HEK293 (cell line): ENCODE measurements around the gene CCR5AS.

Source experiments
- GLI4 ChIP-seq: fragments of 450-650 bp; formaldehyde crosslinking; IDR thresholded peaks from 2 replicates; pipeline ENCODE4 v1.5.1; 2016; ENCODE audit warnings: missing biosample characterization, missing genetic modification characterization
- OSR2 ChIP-seq: fragments of 450-650 bp; formaldehyde crosslinking; IDR thresholded peaks from 2 replicates; pipeline ENCODE4 v1.5.1; 2016; ENCODE audit warnings: missing biosample characterization, missing genetic modification characterization
- YY1 ChIP-seq: fragments of 450-650 bp; formaldehyde crosslinking; IDR thresholded peaks from 2 replicates; pipeline ENCODE4 v1.5.1; 2018; ENCODE audit warnings: missing biosample characterization, missing genetic modification characterization
- ZFP3 ChIP-seq: fragments of 450-650 bp; formaldehyde crosslinking; IDR thresholded peaks from 2 replicates; pipeline ENCODE4 v1.5.1; 2016; ENCODE audit warnings: low read depth, missing biosample characterization, missing genetic modification characterization
- ZNF521 ChIP-seq: fragments of 450-650 bp; formaldehyde crosslinking; IDR thresholded peaks from 2 replicates; pipeline ENCODE4 v1.5.1; 2017; ENCODE audit warnings: missing biosample characterization, mild to moderate bottlenecking, missing genetic modification characterization
- TF ChIP-seq, protein P1 (sequence below): fragments of 450-650 bp; formaldehyde crosslinking; IDR thresholded peaks from 2 replicates; pipeline ENCODE4 v1.5.1; 2016; ENCODE audit warnings: missing biosample characterization, missing genetic modification characterization
- TF ChIP-seq, protein P2 (sequence below): fragments of 450-650 bp; formaldehyde crosslinking; IDR thresholded peaks from 2 replicates; pipeline ENCODE4 v1.5.1; 2016; ENCODE audit warnings: missing biosample characterization, missing genetic modification characterization
- TF ChIP-seq, protein P3 (sequence below): fragments of 450-650 bp; formaldehyde crosslinking; IDR thresholded peaks from 2 replicates; pipeline ENCODE4 v1.5.1; 2016; ENCODE audit warnings: missing biosample characterization, missing genetic modification characterization
- TF ChIP-seq, protein P4 (sequence below): fragments of 450-650 bp; formaldehyde crosslinking; IDR thresholded peaks from 2 replicates; pipeline ENCODE4 v1.5.1; 2016; ENCODE audit warnings: missing biosample characterization, missing genetic modification characterization

DNA sequence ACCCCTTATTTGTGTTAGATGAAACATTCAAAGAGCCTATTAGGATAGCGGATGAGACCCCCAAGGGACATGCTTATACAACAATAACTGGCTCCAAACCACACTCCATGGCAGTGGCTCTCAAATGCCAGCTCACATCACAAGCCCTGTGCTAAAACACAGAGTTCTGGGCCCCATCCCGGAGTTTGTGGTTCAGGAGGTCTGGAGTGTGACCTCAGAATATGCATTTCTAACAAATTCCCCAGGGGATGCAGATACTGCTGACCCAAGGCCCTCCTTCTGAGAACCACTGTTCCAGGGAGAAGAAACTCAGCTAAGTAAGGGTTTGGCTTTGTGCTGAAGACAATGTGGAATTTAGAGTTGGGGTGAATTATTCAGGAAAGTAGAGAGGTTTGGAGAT is 3.8 kb upstream of the CCR5AS start:
- TF ChIP-seq, protein P1, sequence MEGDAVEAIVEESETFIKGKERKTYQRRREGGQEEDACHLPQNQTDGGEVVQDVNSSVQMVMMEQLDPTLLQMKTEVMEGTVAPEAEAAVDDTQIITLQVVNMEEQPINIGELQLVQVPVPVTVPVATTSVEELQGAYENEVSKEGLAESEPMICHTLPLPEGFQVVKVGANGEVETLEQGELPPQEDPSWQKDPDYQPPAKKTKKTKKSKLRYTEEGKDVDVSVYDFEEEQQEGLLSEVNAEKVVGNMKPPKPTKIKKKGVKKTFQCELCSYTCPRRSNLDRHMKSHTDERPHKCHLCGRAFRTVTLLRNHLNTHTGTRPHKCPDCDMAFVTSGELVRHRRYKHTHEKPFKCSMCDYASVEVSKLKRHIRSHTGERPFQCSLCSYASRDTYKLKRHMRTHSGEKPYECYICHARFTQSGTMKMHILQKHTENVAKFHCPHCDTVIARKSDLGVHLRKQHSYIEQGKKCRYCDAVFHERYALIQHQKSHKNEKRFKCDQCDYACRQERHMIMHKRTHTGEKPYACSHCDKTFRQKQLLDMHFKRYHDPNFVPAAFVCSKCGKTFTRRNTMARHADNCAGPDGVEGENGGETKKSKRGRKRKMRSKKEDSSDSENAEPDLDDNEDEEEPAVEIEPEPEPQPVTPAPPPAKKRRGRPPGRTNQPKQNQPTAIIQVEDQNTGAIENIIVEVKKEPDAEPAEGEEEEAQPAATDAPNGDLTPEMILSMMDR (tag by site-specific recombination), result no peak
- TF ChIP-seq OSR2 (tag by site-specific recombination), result no peak
- TF ChIP-seq, protein P2, sequence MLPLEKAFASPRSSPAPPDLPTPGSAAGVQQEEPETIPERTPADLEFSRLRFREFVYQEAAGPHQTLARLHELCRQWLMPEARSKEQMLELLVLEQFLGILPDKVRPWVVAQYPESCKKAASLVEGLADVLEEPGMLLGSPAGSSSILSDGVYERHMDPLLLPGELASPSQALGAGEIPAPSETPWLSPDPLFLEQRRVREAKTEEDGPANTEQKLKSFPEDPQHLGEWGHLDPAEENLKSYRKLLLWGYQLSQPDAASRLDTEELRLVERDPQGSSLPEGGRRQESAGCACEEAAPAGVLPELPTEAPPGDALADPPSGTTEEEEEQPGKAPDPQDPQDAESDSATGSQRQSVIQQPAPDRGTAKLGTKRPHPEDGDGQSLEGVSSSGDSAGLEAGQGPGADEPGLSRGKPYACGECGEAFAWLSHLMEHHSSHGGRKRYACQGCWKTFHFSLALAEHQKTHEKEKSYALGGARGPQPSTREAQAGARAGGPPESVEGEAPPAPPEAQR (tag by site-specific recombination), result no peak
- TF ChIP-seq GLI4 (tag by site-specific recombination), result no peak
- TF ChIP-seq YY1, result no peak
- TF ChIP-seq, protein P3, sequence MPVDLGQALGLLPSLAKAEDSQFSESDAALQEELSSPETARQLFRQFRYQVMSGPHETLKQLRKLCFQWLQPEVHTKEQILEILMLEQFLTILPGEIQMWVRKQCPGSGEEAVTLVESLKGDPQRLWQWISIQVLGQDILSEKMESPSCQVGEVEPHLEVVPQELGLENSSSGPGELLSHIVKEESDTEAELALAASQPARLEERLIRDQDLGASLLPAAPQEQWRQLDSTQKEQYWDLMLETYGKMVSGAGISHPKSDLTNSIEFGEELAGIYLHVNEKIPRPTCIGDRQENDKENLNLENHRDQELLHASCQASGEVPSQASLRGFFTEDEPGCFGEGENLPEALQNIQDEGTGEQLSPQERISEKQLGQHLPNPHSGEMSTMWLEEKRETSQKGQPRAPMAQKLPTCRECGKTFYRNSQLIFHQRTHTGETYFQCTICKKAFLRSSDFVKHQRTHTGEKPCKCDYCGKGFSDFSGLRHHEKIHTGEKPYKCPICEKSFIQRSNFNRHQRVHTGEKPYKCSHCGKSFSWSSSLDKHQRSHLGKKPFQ (tag by site-specific recombination), result no peak
- no peak for TF ChIP-seq ZFP3 (tag by site-specific recombination)
- TF ChIP-seq ZNF521 (tag by site-specific recombination), result no peak
- TF ChIP-seq, protein P4, sequence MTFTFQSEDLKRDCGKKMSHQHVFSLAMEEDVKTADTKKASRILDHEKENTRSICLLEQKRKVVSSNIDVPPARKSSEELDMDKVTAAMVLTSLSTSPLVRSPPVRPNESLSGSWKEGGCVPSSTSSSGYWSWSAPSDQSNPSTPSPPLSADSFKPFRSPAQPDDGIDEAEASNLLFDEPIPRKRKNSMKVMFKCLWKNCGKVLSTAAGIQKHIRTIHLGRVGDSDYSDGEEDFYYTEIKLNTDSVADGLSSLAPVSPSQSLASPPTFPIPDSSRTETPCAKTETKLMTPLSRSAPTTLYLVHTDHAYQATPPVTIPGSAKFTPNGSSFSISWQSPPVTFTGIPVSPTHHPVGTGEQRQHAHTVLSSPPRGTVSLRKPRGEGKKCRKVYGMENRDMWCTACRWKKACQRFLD (tag by site-specific recombination), result no peak
